KG1 (cell line): Measurements from ENCODE around the gene TTL.
A peak's percentile ranks its signal among the peaks of the same experiment; 100 is the strongest.
"Not testable (repeated sequence)": the region's sequence is repeated elsewhere in the genome, so short reads cannot be mapped to it uniquely, and the experiment has no call there.

Source experiments
- DNase-seq: peaks from one replicate; lab custom pipeline; 2025; lab: John Stamatoyannopoulos, UW

TTL gene

DNA sequence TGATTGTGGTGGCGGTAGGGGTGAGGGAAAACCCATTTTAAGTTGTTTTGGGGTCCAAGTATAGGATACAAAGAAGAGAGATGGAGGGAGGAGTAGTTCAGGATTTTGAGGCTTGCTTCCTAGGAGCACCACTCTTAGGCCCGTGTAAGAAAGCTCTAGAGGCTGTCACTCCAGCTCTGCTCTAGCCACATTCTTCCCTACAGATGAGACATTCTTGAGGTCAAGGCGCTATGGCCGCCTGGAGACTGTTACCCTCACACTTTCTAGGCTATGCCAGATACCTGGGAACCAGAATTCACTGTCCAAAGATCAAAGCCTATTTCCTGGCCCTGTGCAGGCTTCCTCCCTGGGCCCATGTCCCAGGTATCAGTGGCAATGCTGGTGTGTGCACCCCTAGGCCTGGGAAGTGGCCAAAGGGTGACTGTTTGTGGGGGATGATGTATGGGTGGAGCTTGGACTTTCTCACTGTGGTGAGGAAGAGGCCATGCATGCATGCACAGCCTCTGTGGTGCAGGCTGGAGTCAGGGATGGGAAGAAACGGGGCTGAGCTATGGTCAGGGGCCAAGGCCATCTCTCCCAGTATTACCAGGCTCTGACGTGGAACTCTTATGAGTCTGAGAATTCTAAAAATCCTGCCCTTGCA is 7.0 kb upstream of the TTL start:
- DNase-seq = no peak

DNA sequence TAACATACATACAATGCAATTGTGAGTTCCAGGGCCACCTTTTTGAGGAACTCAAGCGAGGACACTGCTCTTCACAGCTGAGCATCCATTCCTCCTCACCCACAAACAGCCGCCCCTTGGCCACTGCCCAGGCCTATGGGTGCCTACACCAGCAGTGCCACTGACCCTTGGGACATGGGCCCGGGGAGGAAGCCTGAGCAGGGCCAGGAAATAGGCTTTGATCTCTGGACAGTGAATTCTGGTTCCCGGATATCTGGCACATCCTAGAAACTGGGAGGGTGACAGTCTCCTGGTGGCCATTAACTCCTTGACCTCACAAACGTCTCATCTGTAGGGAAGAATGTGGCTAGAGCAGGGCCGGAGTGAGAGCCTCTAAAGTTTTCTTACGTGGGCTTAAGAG is 5.5 kb upstream of the TTL start:
- DNase-seq = no peak

DNA sequence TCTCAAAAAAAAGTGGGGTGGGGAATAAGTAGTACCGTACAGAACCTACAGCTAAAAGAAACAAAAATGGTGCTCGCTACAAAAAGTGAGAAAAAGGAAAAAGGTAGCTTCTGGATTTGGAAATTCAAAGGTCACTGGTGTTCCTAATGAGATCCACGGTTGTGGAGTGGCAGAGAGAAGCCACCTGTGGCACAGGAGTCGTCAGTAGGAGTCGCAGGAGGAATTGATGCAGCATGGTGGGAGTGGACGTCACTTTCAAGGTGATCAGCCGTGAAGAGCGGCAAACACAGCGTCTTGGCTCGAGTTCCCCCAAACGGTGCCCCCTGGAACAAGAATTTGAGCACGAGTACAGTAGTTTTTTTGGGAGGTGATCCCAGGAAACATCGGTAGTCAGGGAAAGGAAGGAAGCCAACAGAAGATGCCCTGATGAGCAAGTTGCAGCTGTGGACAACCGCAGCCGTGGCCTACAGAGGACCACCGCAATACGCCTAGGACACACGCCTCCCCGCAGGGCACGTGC is 1.4 kb upstream of the TTL start:
- no peak for DNase-seq

DNA sequence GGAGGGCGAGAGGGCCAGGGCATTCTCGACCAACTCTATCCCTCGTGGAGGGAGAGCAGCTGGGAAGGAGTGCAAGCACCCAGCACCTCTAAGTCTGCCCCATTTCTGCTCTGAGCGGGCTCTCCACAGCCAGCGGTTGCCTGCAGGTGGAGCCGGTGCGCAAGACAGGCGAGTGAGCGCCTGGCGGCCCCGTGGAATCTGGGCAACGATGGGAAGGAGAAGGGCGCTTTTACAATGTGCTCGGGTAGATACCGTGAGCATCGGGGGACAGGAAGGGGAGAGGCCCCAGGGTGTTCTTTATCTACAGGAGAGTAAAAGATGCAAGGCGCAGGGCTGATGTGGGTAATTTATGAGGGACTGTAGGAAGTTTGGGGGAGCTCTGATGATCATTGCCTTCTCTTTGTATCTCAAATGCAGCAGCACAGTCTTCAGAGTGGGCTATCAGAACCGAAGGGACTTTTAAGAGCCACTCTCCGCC is 867 bp upstream of the TTL start:
- peak; percentile 71 for DNase-seq

DNA sequence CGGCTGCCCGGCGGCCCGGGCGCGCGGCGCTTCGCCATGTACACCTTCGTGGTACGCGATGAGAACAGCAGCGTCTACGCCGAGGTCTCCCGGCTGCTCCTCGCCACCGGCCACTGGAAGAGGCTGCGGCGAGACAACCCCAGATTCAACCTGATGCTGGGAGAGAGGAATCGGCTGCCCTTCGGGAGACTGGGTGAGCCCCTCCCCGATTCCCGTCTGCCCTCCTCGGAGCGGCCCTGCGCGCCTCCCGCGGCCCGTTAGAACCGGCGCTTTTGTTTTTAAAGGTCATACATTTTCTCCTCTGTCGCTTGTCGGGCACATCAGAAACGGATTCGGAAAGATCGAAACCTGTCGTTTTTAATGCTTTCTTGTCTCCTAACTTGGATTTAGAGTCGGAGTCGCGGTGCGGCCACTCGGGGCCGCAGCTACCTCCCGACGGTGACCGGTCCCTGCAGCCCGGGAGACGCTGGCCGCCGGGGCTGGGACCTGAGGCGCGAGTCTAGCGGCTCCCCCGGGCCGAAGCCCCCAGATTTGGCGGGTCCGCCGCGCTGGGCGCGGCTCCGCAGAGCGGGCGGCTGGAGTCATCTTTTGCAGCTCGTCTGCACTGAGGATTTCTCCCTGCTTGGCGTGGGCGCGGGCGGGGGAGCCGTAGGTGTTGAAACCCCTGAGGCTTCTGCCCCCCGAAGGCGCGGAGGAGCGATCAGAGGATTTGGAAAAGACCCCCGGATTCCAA is 519 bp downstream of the TTL start:
- peak; percentile 14 for DNase-seq

DNA sequence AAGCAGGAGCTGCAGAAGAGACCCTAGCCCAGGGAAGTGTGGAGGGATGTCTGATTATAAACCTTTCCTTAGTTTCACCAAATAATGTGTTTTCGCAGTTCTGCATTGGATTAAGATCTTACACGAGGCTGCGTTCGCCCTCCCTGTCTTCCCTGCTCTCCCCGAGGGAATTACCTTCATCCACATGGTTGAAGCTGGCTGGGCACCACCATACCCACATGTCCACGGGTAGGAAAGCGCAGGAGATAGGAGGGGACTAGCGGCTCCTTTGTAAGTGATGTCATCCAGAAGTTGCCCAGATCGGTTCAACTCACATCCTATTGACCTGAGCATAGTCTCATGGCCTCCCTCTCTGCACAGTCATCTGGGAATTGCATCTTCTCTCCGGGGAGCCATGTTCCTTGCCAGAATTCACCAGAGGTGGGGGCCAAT is 1.1 kb downstream of the TTL start:
- DNase-seq = no peak

DNA sequence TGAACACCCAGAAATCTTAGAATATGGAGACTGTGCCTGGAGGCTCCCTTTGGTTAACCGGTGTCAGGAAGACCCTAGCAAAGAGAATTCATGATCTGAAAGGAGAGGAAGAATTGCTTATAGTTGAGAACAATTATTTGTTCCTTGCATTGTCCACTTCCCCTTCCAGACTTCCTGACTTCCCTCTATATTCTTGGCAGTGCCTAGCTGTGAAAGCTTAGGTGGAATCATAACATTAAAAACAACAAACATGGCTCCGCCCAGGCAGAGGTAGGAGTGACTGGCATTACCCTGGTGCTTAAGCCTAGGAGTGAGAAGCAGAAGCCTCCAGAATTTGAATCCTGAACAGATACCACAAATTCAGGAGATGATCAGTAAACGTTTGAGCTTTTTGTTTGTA is 1.9 kb downstream of the TTL start:
- DNase-seq = no peak

DNA sequence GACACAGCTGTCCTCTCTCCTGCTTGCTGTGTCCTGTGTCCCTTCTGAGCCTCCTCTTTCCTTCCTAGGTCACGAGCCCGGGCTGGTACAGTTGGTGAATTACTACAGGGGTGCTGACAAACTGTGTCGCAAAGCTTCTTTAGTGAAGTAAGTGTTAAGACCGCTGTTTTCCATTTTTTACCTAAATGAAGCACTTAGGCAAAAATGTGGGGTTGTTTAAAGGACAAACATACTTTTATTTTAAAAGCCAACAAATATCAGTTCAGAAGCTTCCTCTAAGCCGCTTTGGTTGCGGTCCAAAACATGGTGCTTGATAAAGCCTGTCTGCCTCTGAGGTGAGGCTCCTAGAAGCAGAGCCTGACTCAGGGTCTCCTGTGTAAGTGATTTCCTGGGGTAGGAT is 3.9 kb downstream of the TTL start:
- DNase-seq = no peak

DNA sequence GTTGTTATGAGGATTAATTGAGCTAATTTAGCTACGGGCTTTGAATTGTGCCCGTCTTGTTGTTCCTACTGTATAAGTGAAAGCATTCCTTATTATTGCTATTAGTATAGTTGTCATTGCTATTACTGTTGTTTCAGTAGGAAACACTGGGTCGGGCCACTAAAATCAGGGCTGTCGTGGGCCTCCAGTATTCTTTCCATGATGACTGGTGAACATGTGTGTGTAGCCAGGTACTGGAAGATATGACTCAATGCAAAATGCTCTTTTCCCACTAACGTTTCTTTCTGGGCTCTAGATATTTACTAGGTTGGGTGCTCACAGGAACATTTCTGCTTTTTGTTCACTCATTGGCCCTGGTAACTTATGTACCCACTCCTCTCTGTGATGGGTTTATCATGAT is 4.9 kb downstream of the TTL start:
- no peak for DNase-seq

DNA sequence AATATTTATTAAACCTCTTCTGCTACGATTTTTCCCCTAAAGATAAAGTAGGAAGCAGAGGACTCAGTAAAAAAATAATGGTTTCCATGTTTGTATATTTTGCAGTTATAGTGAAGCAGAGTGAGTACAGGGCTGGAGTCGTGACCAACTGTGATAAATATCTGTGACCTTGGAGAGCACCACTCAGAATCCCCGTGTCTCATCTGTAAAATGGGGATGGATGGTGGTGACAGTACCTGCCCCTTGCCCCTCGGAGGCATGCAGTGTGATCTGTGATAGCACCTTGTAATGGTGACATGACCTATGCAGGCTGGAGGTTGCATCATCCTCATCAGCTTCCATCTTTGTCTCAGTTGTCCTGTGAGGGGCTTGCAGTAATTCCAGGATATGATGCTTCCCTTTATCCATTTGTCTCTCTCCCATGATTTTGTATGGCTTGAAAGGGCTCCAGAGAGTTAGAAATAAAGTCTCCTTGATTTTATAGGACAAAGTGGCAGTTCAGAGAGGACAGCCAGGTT is 5.5 kb downstream of the TTL start:
- no peak for DNase-seq

DNA sequence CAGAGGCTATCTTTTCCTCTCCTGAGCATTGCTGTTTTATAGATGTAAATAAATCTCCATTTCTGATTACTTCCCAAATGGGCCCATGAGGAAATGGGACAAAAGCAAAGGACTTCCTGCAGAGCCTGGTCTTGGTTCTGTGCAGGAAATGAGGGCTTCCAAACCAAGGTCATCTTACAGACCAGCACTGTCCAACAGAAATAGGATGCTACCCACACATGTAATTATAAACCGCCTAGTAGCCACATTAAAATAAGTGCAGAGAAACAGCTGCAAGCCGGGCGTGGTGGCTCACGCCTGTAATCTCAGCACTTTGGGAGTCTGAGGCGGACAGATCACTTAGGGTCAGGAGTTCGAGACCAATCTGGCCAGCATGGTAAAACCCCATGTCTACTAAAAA is 6.2 kb downstream of the TTL start:
- no peak for DNase-seq

DNA sequence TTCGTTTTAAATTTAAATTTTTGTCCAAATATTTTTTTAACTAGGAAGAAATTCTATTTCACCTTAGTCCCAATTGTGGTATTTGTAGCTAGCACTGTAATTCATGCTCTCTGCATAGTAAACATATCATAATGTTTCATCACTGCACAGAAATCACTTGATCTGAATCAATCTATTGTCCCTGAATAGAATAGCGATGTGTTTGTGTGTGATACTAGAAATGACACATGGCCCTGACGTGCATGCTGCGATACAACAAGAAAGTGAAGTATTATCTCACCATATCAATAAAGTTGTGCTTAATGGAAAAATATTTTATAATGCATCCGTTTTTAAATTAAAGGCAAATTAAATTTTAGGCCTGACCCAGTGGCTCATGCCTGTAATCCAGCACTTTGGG is 10.0 kb downstream of the TTL start:
- no peak for DNase-seq

DNA sequence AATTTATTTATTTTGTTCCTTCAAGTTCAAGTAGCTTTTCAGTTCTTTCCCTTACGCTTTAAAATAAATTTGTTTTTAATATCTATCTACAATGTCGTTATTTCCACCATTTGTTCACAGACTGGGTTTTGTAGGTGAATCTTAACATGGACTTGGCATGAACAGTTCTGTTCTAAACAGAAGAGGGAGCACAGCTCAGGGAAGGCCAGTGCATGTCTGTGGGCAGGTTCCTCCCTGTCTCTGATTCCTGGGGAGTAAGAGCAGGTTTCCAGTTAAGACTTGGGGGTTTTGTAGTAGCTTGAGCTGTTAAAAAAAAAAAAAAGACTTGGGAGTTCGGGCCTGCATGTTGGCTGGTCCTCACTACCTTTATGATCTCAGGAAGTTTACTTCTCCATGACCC is 11.1 kb downstream of the TTL start:
- DNase-seq = no peak

DNA sequence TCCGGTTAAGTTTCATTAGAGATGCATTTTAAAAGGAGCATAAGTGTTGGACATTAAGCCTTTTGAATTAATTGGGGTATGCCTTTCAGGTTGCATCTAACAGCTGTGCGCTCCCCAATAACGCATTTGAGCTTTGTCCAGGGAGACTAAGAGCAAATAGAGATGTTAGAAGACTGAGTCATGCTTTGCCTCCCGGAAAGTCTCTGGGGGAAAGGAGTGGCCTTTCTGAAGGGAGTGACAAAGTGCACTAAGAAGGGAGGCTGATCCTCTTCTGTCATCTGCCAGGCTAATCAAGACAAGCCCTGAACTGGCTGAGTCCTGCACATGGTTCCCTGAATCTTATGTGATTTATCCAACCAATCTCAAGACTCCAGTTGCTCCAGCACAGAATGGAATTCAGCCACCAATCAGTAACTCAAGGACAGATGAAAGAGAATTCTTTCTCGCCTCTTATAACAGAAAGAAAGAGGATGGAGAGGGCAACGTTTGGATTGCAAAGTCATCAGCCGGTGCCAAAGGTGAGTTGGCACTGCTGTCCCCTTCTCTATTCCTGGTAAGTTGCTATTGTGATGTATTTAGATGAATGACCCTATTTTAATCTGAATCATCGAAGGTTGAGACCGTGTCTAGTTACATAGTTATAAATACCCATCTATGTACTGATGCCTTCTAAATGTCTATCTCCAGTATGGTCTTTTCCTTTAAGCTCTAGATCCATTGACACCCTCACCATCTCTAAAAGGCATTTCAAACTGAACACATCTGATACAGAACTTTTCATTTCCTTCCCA is 12.1 kb downstream of the TTL start:
- no peak for DNase-seq

DNA sequence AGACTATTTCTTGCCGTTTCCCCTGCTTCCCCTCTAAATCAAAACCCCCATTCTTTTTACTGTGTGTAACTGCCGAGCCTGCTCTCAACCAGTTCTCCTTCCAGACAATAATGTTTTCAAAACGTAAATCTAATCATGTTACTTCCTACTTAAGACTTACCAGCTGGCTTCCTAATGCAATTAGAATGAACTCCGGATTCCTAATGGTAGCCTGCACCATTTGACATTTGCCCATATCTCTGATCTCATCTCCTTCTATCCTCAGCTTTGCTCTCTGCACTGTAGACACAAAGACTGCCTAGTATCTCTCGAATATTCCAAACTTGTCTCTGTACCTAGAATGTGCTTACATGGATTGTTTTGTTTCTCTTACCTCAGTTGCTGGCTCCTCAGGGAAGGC is 12.9 kb downstream of the TTL start:
- DNase-seq = no peak

DNA sequence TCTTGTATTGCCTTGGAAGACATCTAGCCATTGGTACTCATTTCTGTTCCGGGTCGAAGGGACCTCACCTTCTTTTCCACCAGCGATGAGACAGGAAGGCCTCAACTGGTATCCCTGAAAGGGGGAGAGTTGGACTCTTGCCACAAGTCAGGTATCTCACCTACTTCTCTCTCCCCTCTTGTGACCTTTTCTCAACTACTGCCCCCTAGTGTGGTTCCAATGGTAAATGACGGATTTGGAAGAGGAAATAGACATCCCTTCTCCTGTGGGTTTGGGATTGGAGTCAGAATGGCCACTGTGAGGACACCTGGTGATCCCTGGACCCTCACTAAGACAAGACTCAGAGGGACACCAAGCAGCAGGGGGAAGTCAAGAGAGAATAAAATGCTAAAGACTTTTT is 13.9 kb downstream of the TTL start:
- not testable (repeated sequence) for DNase-seq

DNA sequence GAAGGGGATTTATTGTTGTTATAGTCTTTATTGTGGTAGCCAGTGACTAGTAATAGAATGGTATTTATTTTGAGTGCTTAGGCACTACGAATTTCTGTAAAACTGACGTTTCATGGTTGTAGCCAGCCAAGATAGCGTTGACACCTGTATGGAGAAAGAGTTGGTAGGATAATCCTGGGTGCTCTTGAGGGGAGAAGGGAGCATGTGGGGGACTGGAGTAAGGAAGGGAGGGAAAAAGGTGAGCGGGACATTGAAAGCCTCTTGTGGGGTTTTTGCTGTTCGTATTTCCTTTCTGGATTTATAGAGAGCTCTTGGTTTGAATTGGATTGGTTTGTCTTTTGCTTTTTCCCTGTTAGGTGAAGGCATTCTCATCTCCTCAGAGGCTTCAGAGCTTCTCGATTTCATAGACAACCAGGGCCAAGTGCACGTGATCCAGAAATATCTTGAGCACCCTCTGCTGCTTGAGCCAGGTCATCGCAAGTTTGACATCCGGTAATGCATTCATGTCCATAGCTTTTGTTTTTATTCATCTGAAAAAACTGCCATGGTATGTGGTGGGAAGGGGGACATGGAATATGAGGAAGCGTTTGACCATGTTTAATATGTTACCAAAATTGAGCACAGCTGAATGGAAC is 19.0 kb downstream of the TTL start:
- not testable (repeated sequence) for DNase-seq

DNA sequence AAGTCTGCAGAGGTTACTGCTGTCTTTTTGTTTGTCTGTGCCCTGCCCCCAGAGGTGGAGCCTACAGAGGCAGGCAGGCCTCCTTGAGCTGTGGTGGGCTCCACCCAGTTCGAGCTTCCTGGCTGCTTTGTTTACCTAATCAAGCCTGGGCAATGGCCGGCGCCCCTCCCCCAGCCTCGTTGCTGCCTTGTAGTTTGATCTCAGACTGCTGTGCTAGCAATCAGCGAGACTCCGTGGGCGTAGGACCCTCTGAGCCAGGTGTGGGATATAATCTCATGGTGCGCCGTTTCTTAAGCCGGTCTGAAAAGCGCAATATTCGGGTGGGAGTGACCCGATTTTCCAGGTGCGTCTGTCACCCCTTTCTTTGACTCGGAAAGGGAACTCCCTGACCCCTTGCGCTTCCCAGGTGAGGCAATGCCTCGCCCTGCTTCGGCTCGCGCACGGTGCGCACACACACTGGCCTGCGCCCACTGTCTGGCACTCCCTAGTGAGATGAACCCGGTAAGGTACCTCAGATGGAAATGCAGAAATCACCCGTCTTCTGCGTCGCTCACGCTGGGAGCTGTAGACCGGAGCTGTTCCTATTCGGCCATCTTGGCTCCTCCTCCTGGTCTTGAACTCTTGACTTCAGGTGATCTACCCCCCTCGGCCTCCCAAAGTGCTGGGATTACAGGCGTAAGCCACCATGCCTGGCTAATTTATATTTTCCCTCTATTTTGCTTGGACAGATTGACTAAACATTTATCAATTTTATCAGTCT is 27.5 kb downstream of the TTL start:
- DNase-seq = not testable (repeated sequence)

DNA sequence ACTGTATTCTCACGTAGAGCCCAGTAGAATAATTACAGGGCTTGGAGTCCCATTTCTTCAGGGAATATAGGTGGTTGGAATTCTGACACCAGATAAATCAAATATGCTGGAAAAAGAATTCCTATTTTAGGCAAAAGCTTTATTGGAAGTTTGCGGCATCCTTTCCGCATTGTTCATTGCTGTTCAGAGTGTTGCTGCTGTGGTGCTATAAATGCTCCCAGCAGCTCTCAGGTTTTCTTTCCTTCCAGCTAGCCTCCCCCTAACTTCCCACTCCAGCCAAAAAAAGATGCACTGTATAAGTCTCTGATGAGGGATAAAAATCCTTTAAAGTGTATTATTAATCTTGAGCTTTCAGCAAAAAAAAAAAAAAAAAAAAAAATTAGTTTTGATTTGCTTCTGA is 34.8 kb downstream of the TTL start:
- no peak for DNase-seq

DNA sequence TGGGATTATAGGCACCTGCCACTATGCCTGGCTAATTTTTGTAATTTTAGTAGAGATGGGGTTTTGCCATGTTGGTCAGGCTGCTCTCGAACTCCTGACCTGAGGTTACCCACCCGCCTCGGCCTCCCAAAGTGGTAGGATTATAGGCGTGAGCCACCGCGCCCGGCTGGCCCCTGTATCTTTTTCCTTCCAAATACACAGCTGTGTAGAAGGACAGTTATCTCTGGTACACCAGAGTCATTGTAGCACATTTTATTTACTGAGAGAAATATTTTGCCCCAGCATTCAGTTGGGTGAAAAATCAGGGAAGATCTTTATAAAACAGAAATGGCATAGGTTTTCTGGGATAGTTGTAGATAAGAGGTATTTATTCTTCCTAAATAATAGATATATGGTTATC is 36.9 kb downstream of the TTL start:
- no peak for DNase-seq

DNA sequence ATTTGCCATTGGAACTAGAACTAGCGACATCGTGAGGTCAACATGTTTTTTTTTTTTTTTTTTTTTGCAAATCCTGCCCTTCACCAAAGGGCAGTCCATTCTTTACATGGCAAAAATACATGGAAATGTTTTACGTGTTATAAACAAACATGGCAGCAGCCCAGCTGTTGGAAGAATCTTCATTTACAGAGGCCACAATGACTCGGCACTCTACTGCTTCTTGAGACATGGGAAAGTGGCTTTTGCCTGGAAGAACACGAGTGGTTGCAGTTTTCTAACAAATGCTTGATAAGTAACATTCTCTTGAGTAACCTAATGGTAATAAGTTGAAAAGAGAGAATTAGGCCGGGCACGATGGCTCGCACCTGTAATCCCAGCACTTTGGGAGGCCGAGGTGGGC is 37.5 kb downstream of the TTL start:
- no peak for DNase-seq
